Liver (tissue), 3 donors: ENCODE data around the gene IER2.

ENCODE experiments used
- CTCF ChIP-seq: fragments of 150-350 bp; IDR thresholded peaks from 2 replicates; pipeline ENCODE4 v1.5.1; 2017; ENCODE audit warnings: improper control_type of control experiment, low read depth, low read length; ENCODE audit not compliant: missing input control
- MAX ChIP-seq: IDR thresholded peaks from 2 replicates; pipeline ENCODE4 v1.6.1; 2016; ENCODE audit warnings: antibody characterized with exemption
- NR2F2 ChIP-seq: IDR thresholded peaks from 2 replicates; pipeline ENCODE4 v1.6.1; 2016; ENCODE audit warnings: antibody characterized with exemption
- REST ChIP-seq: IDR thresholded peaks from 2 replicates; pipeline ENCODE4 v1.6.1; 2016; ENCODE audit warnings: antibody characterized with exemption, mild to moderate bottlenecking
- SP1 ChIP-seq: IDR thresholded peaks from 2 replicates; pipeline ENCODE4 v1.6.1; 2018; ENCODE audit warnings: antibody characterized with exemption, mild to moderate bottlenecking
- YY1 ChIP-seq: IDR thresholded peaks from 2 replicates; pipeline ENCODE4 v1.6.1; 2016; ENCODE audit warnings: antibody characterized with exemption, mild to moderate bottlenecking
- ZBTB33 ChIP-seq: IDR thresholded peaks from 2 replicates; pipeline ENCODE4 v1.6.1; 2016; ENCODE audit warnings: antibody characterized with exemption
- donor health status: healthy.
- donor health status: healthy.

- TF ChIP-seq REST: no peak
- no peak for TF ChIP-seq CTCF
- no peak for TF ChIP-seq MAX
- no peak for TF ChIP-seq ZBTB33
- TF ChIP-seq YY1: no peak
- TF ChIP-seq NR2F2: no peak
- TF ChIP-seq SP1: no peak
Measured at GRCh38 chr19:13159713-13160112, 9.5 kb downstream of the IER2 start.
